ENCODE results near the gene MCC. TPM values are rescaled to one million over a fixed set of nuclear protein-coding genes. Genes with fewer than 3 reads are reported as not detected.
A peak's percentile ranks its signal among the peaks of the same experiment; 100 is the strongest.

The MCC gene
- total RNA-seq, 1 experiment from 2014 or later = 23.5 TPM

- TF ChIP-seq HMGXB4 (CRISPR knock-in tag; IDR thresholded peaks at IDR 0.05) = no peak
- TF ChIP-seq ZNF232 (CRISPR knock-in tag; IDR thresholded peaks at IDR 0.05) = no peak
- TF ChIP-seq JUN (CRISPR knock-in tag; IDR thresholded peaks at IDR 0.05) = no peak
- no peak for TF ChIP-seq ELF4 (CRISPR knock-in tag; IDR thresholded peaks at IDR 0.05; ENCODE audit: low read depth)
- no peak for TF ChIP-seq MLX (CRISPR knock-in tag; IDR thresholded peaks at IDR 0.05)
- TF ChIP-seq ZNF532 (CRISPR knock-in tag; IDR thresholded peaks at IDR 0.05; ENCODE audit: borderline replicate concordance) = no peak
- no peak for TF ChIP-seq TEAD4 (CRISPR knock-in tag; IDR thresholded peaks at IDR 0.05)
- TF ChIP-seq FOXP1 (CRISPR knock-in tag; IDR thresholded peaks at IDR 0.05; ENCODE audit: borderline replicate concordance) = no peak
- TF ChIP-seq CREM (CRISPR knock-in tag; IDR thresholded peaks at IDR 0.05) = no peak
- TF ChIP-seq GABPB1 (CRISPR knock-in tag; IDR thresholded peaks at IDR 0.05) = no peak
- TF ChIP-seq ZNF416 (CRISPR knock-in tag; IDR thresholded peaks at IDR 0.05) = no peak
These were observed 286.0 kb downstream of the MCC start (continued) for GRCh38 chr5:113202287-113202686.

- ATAC-seq (no peak; the same call in 1 of the 2 replicates), DNase-seq (ENCODE audit: low spot score) (no peak)
- Mint-ChIP-seq H3K27me3 (ENCODE audit: low read depth) (no peaks in the 10 kb centered on the region), H3K36me3 (no peaks in the 10 kb centered on the region), H3K9me3 (no peaks in the 10 kb centered on the region), H3K27ac (peak overlapping the region; percentile 35), H3K4me1 (peaks cover 62% of the 10 kb centered on the region), H3K4me3 (no peak overlapping the region)
- ChIA-PET CTCF (no interaction called here), POLR2A (interaction anchor here (1.0 kb wide), 1 partner anchor 9 kb away, joined by 3 read pairs; no protein-coding TSS in a partner anchor)
- TF ChIP-seq EMX1 (CRISPR knock-in tag; IDR thresholded peaks at IDR 0.05) (no peak), NFYB (CRISPR knock-in tag; conservative IDR thresholded peaks at IDR 0.05; ENCODE audit: low read depth) (no peak), GTF2I (CRISPR knock-in tag; conservative IDR thresholded peaks at IDR 0.05) (no peak), ZBTB43 (CRISPR knock-in tag; IDR thresholded peaks at IDR 0.05) (no peak), ZNF512 (CRISPR knock-in tag; IDR thresholded peaks at IDR 0.05; ENCODE audit: borderline replicate concordance) (no peak), ZNF425 (CRISPR knock-in tag; conservative IDR thresholded peaks at IDR 0.05) (no peak), RORB (CRISPR knock-in tag; IDR thresholded peaks at IDR 0.05) (no peak), NR1H2 (CRISPR knock-in tag; IDR thresholded peaks at IDR 0.05) (no peak), FOXK1 (CRISPR knock-in tag; IDR thresholded peaks at IDR 0.05) (no peak), ZNF138 (CRISPR knock-in tag; conservative IDR thresholded peaks at IDR 0.05) (no peak), MAX (CRISPR knock-in tag; IDR thresholded peaks at IDR 0.05) (no peak), ZNF281 (CRISPR knock-in tag; IDR thresholded peaks at IDR 0.05) (no peak), ELF4 (CRISPR knock-in tag; IDR thresholded peaks at IDR 0.05; ENCODE audit: low read depth) (no peak)
These were observed 286.5 kb downstream of the MCC start for GRCh38 chr5:113201715-113202114.
